Head of caudate nucleus (tissue), 42 donors: ENCODE data around the gene CDH20.
A peak's percentile ranks its signal among the peaks of the same experiment; 100 is the strongest.

ENCODE experiments used
- DNase-seq, 42 donors: peaks; one replicate each; pipeline versions ENCODE4 v3.0.0 to v3.0.0-alpha.2; 2020 to 2021; ENCODE audit warnings: mixed read lengths in 7 of 42
- intact Hi-C: fragments of 100-400 bp; cut with DNase I; formaldehyde crosslinking; loops from one replicate; pipeline ENCODE4 v1.15.0; 2022

CDH20 gene

GRCh38 chr18:61333271-61333745, at the start of gene CDH20:
Gene CDH20, plus strand, starts transcription at chr18:61333430.
- intact Hi-C loops, result loop anchor here (10.0 kb wide), 1 partner anchor 81 kb away; no protein-coding TSS in a partner anchor
- DNase-seq, result peak; percentile 20 to 85 (median 63)

GRCh38 chr18:61284039-61284438, 49.2 kb upstream of the CDH20 start:
- intact Hi-C loops, result no loop called here
- DNase-seq, result no peak

- no peak for DNase-seq
- intact Hi-C loops, result no loop called here
These were observed 47.5 kb upstream of the CDH20 start for GRCh38 chr18:61285777-61286176.

- intact Hi-C loops, result no loop called here
- DNase-seq, result no peak
These were observed 46.4 kb upstream of the CDH20 start for GRCh38 chr18:61286867-61287266.

- peak in 2 of 42 donors; percentile 13 to 37 for DNase-seq
- intact Hi-C loops, result no loop called here
These were observed 42.6 kb upstream of the CDH20 start for GRCh38 chr18:61290616-61291015.

- DNase-seq, result no peak
- intact Hi-C loops, result no loop called here
These were observed 40.8 kb upstream of the CDH20 start for GRCh38 chr18:61292280-61293035.

- no peak for DNase-seq
- intact Hi-C loops, result no loop called here
These were observed 38.1 kb upstream of the CDH20 start for GRCh38 chr18:61295153-61295552.

- intact Hi-C loops, result no loop called here
- DNase-seq, result no peak
These were observed 25.2 kb upstream of the CDH20 start for GRCh38 chr18:61308004-61308403.

GRCh38 chr18:61308795-61309393, 24.3 kb upstream of the CDH20 start:
- DNase-seq, result peak; percentile 15 to 84 (median 58)
- intact Hi-C loops, result no loop called here

- peak; percentile 60 to 96 (median 87) for DNase-seq
- intact Hi-C loops, result no loop called here
These were observed 10.9 kb upstream of the CDH20 start for GRCh38 chr18:61322265-61322873.

- DNase-seq, result no peak
- intact Hi-C loops, result no loop called here
These were observed 9.3 kb upstream of the CDH20 start for GRCh38 chr18:61323951-61324350.

GRCh38 chr18:61326407-61326806, 6.8 kb upstream of the CDH20 start:
- no peak for DNase-seq
- intact Hi-C loops, result no loop called here

GRCh38 chr18:61329398-61329797, 3.8 kb upstream of the CDH20 start:
- intact Hi-C loops, result no loop called here
- peak in 7 of 42 donors; percentile 20 to 62 (median 31) for DNase-seq

GRCh38 chr18:61331051-61331450, 2.2 kb upstream of the CDH20 start:
- DNase-seq, result no peak
- intact Hi-C loops, result loop anchor here (10.0 kb wide), 1 partner anchor 84 kb away; no protein-coding TSS in a partner anchor

GRCh38 chr18:61333746-61334490, 688 bp downstream of the CDH20 start:
- intact Hi-C loops, result loop anchor here (10.0 kb wide), 1 partner anchor 81 kb away; no protein-coding TSS in a partner anchor

GRCh38 chr18:61334491-61334850, 1.2 kb downstream of the CDH20 start:
- intact Hi-C loops, result loop anchor here (10.0 kb wide), 1 partner anchor 80 kb away; no protein-coding TSS in a partner anchor
- DNase-seq, result peak; percentile 34 to 92 (median 74)

More at GRCh38 chr18:61333746-61334490, 688 bp downstream of the CDH20 start:
- peak in 41 of 42 donors; percentile 21 to 83 (median 61) for DNase-seq

GRCh38 chr18:61334951-61335683, 1.9 kb downstream of the CDH20 start:
- DNase-seq, result peak; percentile 14 to 79 (median 46)
- intact Hi-C loops, result loop anchor here (10.0 kb wide), 1 partner anchor 80 kb away; no protein-coding TSS in a partner anchor
